DOHH2 (cell line): Measurements from ENCODE around the gene SPATC1L.

Experiments used
- H3F3A ChIP-seq: fragments of 200-600 bp; sonication (generic), shearing (Covaris generic); 2 replicates; pipeline ENCODE4 v1.6.0; 2016; ENCODE audit warnings: antibody characterized with exemption, mild to moderate bottlenecking; ENCODE audit not compliant: control insufficient read depth, insufficient read depth
- H3K27ac ChIP-seq: fragments of 200-600 bp; sonication (generic); 2 replicates; pipeline ENCODE4 v1.5.1; 2014; ENCODE audit warnings: low read depth, mild to moderate bottlenecking, low read length, moderate library complexity
- H3K27me3 ChIP-seq: fragments of 200-600 bp; sonication (generic); 2 replicates; pipeline ENCODE4 v1.6.1; 2014; ENCODE audit warnings: mild to moderate bottlenecking, low read length, mixed read lengths; ENCODE audit not compliant: control insufficient read depth
- H3K36me3 ChIP-seq: fragments of 200-600 bp; sonication (generic); 2 replicates; pipeline ENCODE4 v1.6.1; 2014; ENCODE audit warnings: mild to moderate bottlenecking, low read length, moderate library complexity, mixed read lengths; ENCODE audit not compliant: control insufficient read depth
- H3K4me1 ChIP-seq: fragments of 200-600 bp; sonication (generic); 2 replicates; pipeline ENCODE4 v1.6.1; 2014; ENCODE audit warnings: mild to moderate bottlenecking, low read length, mixed read lengths; ENCODE audit not compliant: control insufficient read depth
- H3K4me2 ChIP-seq: fragments of 200-600 bp; sonication (generic); 2 replicates; pipeline ENCODE4 v1.6.0; 2014; ENCODE audit warnings: mild to moderate bottlenecking, low read length, moderate library complexity
- H3K4me3 ChIP-seq: fragments of 200-600 bp; sonication (generic); 2 replicates; pipeline ENCODE4 v1.5.1; 2014; ENCODE audit warnings: mild to moderate bottlenecking, low read length, mixed read lengths
- H3K79me2 ChIP-seq: fragments of 200-600 bp; sonication (generic); 2 replicates; pipeline ENCODE4 v1.6.1; 2014; ENCODE audit warnings: mild to moderate bottlenecking, low read length, mixed read lengths; ENCODE audit not compliant: control insufficient read depth
- H3K9me2 ChIP-seq: fragments of 200-600 bp; sonication (generic); replicated peaks from 2 replicates; pipeline ENCODE4 v1.6.1; 2014; ENCODE audit warnings: mild to moderate bottlenecking, low read length, mixed read lengths; ENCODE audit not compliant: control insufficient read depth
- H3K9me3 ChIP-seq: fragments of 200-600 bp; sonication (generic); 2 replicates; pipeline ENCODE4 v1.6.1; 2014; ENCODE audit warnings: antibody characterized with exemption, low read length, mixed read lengths; ENCODE audit not compliant: control insufficient read depth, insufficient read depth
- H4K20me1 ChIP-seq: fragments of 200-600 bp; sonication (generic); 2 replicates; pipeline ENCODE4 v1.6.0; 2014; ENCODE audit warnings: low read depth, mild to moderate bottlenecking, antibody characterized with exemption, low read length, moderate library complexity; ENCODE audit not compliant: control insufficient read depth, insufficient read depth
- CTCF ChIP-seq: fragments of 200-600 bp; sonication (generic); IDR thresholded peaks from one replicate; pipeline ENCODE4 v1.5.1; 2014; ENCODE audit warnings: antibody characterized with exemption, mild to moderate bottlenecking, low read depth, low read length; ENCODE audit not compliant: poor library complexity, severe bottlenecking
- EZH2phosphoT487 ChIP-seq: fragments of 200-600 bp; sonication (generic); IDR thresholded peaks from 2 replicates; pipeline ENCODE4 v1.6.1; 2017; ENCODE audit warnings: borderline replicate concordance, mild to moderate bottlenecking, antibody characterized with exemption, low read length, moderate library complexity, mixed read lengths

Gene SPATC1L

GRCh38 chr21:46221664-46222435, 37.6 kb upstream of the SPATC1L start:
- no peaks in the 10 kb centered on the region for H3K9me3 ChIP-seq
- no peak for TF ChIP-seq CTCF
- no peak for TF ChIP-seq EZH2phosphoT487
- no peaks in the 10 kb centered on the region for H3K9me2 ChIP-seq
- peaks cover 71% of the 10 kb centered on the region for H3K36me3 ChIP-seq
- no peaks in the 10 kb centered on the region for H3F3A ChIP-seq
- H3K4me2 ChIP-seq: no peak overlapping the region
- peaks cover 14% of the 10 kb centered on the region for H4K20me1 ChIP-seq
- H3K79me2 ChIP-seq: peaks cover 71% of the 10 kb centered on the region
- H3K27me3 ChIP-seq: no peaks in the 10 kb centered on the region
- peaks cover 12% of the 10 kb centered on the region for H3K4me1 ChIP-seq
- no peak overlapping the region for H3K27ac ChIP-seq
- no peak overlapping the region for H3K4me3 ChIP-seq

GRCh38 chr21:46220847-46221246, 36.6 kb upstream of the SPATC1L start:
- Histone ChIP-seq H3F3A (no peaks in the 10 kb centered on the region), H3K79me2 (peaks cover 61% of the 10 kb centered on the region), H3K9me3 (no peaks in the 10 kb centered on the region), H3K4me2 (no peak overlapping the region), H3K27ac (no peak overlapping the region), H3K9me2 (no peaks in the 10 kb centered on the region), H3K36me3 (peaks cover 71% of the 10 kb centered on the region), H3K4me1 (peaks cover 2% of the 10 kb centered on the region), H3K4me3 (no peak overlapping the region), H3K27me3 (no peaks in the 10 kb centered on the region), H4K20me1 (peaks cover 5% of the 10 kb centered on the region; the same call in 1 of the 2 replicates)
- no peak for TF ChIP-seq CTCF
- TF ChIP-seq EZH2phosphoT487: no peak

GRCh38 chr21:46220275-46220810, 36.1 kb upstream of the SPATC1L start:
- Histone ChIP-seq H3K79me2 (peaks cover 56% of the 10 kb centered on the region), H3K27me3 (no peaks in the 10 kb centered on the region), H3K36me3 (peaks cover 73% of the 10 kb centered on the region), H3K27ac (no peak overlapping the region), H3K4me1 (no peaks in the 10 kb centered on the region), H3K9me2 (no peaks in the 10 kb centered on the region), H3K4me3 (no peak overlapping the region), H4K20me1 (peaks cover 5% of the 10 kb centered on the region; the same call in 1 of the 2 replicates), H3K9me3 (no peaks in the 10 kb centered on the region), H3K4me2 (no peak overlapping the region), H3F3A (no peaks in the 10 kb centered on the region)
- no peak for TF ChIP-seq EZH2phosphoT487
- TF ChIP-seq CTCF: no peak
